ENCODE results near the gene PLEKHA7.

DNA sequence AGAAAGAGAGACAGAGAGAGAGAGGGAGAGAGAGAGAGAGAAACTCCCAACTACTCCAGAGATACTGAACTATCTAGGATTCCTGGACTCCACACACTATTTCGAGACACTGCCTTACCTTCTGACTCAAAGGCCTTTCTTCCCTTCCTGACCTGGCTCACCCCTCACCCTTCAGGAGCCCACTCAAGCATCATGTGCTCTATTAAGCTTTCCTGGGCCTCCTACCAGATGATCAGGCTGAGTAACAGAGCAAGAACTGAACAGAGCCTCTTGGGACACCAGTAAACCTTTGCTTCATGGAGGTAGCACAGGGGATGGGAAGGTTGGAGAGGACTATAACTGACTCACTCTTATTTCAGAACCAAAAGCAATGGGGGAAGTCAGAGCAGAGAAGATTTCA is 31.4 kb downstream of the PLEKHA7 start:
- TF ChIP-seq, protein P1, sequence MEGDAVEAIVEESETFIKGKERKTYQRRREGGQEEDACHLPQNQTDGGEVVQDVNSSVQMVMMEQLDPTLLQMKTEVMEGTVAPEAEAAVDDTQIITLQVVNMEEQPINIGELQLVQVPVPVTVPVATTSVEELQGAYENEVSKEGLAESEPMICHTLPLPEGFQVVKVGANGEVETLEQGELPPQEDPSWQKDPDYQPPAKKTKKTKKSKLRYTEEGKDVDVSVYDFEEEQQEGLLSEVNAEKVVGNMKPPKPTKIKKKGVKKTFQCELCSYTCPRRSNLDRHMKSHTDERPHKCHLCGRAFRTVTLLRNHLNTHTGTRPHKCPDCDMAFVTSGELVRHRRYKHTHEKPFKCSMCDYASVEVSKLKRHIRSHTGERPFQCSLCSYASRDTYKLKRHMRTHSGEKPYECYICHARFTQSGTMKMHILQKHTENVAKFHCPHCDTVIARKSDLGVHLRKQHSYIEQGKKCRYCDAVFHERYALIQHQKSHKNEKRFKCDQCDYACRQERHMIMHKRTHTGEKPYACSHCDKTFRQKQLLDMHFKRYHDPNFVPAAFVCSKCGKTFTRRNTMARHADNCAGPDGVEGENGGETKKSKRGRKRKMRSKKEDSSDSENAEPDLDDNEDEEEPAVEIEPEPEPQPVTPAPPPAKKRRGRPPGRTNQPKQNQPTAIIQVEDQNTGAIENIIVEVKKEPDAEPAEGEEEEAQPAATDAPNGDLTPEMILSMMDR (IDR thresholded peaks at IDR 0.05), result no peak
- TF ChIP-seq ZFX (IDR thresholded peaks at IDR 0.05; ENCODE audit: borderline replicate concordance), result no peak
